ENCODE data around the gene ARHGAP10. TPM values are rescaled to one million over a fixed set of nuclear protein-coding genes. Genes with fewer than 3 reads are reported as not detected.

The ARHGAP10 gene
- total RNA-seq, 2 experiments from 2014 or later, result 0.11 TPM; not detected in 1

GRCh38 chr4:148064451-148064850 is 332.6 kb downstream of the ARHGAP10 start:
- no peaks in the 10 kb centered on the region for H3K9me2 ChIP-seq (ENCODE audit: insufficient read depth, low read length)
- no peaks in the 10 kb centered on the region for H3K36me3 ChIP-seq (ENCODE audit: insufficient read depth, low read length)
- intact Hi-C loops (cut with micrococcal nuclease; ENCODE audit: unreplicated experiment), result no loop called here
- H3K4me1 ChIP-seq (ENCODE audit: insufficient read depth, low read length, poor library complexity, severe bottlenecking), result peaks cover 10% of the 10 kb centered on the region
- BruUV-seq (replicated peaks), result no TSS peak
- DNase-seq (ENCODE audit: low spot score), result no peak
- H3K9me3 ChIP-seq (ENCODE audit: low read length), result no peaks in the 10 kb centered on the region
- no peak for TF ChIP-seq EZH2phosphoT487 (IDR thresholded peaks at IDR 0.05; ENCODE audit: borderline replicate concordance, low read depth, low read length)
- no peak for TF ChIP-seq CTCF (conservative IDR thresholded peaks at IDR 0.05; ENCODE audit: low read length)
- H3K79me2 ChIP-seq (ENCODE audit: insufficient read depth, low read depth, low read length), result no peaks in the 10 kb centered on the region
- no peak overlapping the region for H3K4me2 ChIP-seq (ENCODE audit: low read length)
- no peak overlapping the region for H3K27ac ChIP-seq (ENCODE audit: low read depth, low read length, poor library complexity, severe bottlenecking)
- no peak overlapping the region for H3K4me3 ChIP-seq (ENCODE audit: low read depth, low read length, poor library complexity, severe bottlenecking)
- ChIA-PET POLR2A (interaction anchor here (0.7 kb wide), 2 partner anchors 81 to 95 kb away, joined by 3 read pairs; no protein-coding TSS in a partner anchor), CTCF (ENCODE audit: unreplicated experiment) (no interaction called here)
- H2AFZ ChIP-seq (ENCODE audit: low read length), result no peak overlapping the region
- H4K20me1 ChIP-seq (ENCODE audit: insufficient read depth, low read length), result no peaks in the 10 kb centered on the region

- Histone ChIP-seq H3K79me2 (ENCODE audit: insufficient read depth, low read depth, low read length) (no peaks in the 10 kb centered on the region), H3K4me2 (ENCODE audit: low read length) (no peak overlapping the region), H3K4me3 (ENCODE audit: low read depth, low read length, poor library complexity, severe bottlenecking) (no peak overlapping the region), H3K36me3 (ENCODE audit: insufficient read depth, low read length) (no peaks in the 10 kb centered on the region), H3K4me1 (ENCODE audit: insufficient read depth, low read length, poor library complexity, severe bottlenecking) (peaks cover 10% of the 10 kb centered on the region), H3K9me3 (ENCODE audit: low read length) (no peaks in the 10 kb centered on the region), H2AFZ (ENCODE audit: low read length) (no peak overlapping the region), H3K9me2 (ENCODE audit: insufficient read depth, low read length) (no peaks in the 10 kb centered on the region), H4K20me1 (ENCODE audit: insufficient read depth, low read length) (no peaks in the 10 kb centered on the region), H3K27ac (ENCODE audit: low read depth, low read length, poor library complexity, severe bottlenecking) (no peak overlapping the region)
- intact Hi-C loops (cut with micrococcal nuclease; ENCODE audit: unreplicated experiment), result no loop called here
- no peak for DNase-seq (ENCODE audit: low spot score)
- TF ChIP-seq EZH2phosphoT487 (IDR thresholded peaks at IDR 0.05; ENCODE audit: borderline replicate concordance, low read depth, low read length), result no peak
- TF ChIP-seq CTCF (conservative IDR thresholded peaks at IDR 0.05; ENCODE audit: low read length), result no peak
- CTCF ChIA-PET (ENCODE audit: unreplicated experiment), result no interaction called here
- POLR2A ChIA-PET, result no interaction called here
- BruUV-seq (replicated peaks), result no TSS peak
These were observed 333.2 kb downstream of the ARHGAP10 start for GRCh38 chr4:148065075-148065474.

- TF ChIP-seq EZH2phosphoT487 (IDR thresholded peaks at IDR 0.05; ENCODE audit: borderline replicate concordance, low read depth, low read length) (no peak), CTCF (conservative IDR thresholded peaks at IDR 0.05; ENCODE audit: low read length) (no peak)
- H2AFZ ChIP-seq (ENCODE audit: low read length), result no peak overlapping the region
- intact Hi-C loops (cut with micrococcal nuclease; ENCODE audit: unreplicated experiment), result no loop called here
- no peaks in the 10 kb centered on the region for H4K20me1 ChIP-seq (ENCODE audit: insufficient read depth, low read length)
- ChIA-PET POLR2A (interaction anchor here (0.9 kb wide), 1 partner anchor 27 kb away, joined by 3 read pairs; no protein-coding TSS in a partner anchor), CTCF (ENCODE audit: unreplicated experiment) (no interaction called here)
- no peaks in the 10 kb centered on the region for H3K9me2 ChIP-seq (ENCODE audit: insufficient read depth, low read length)
- H3K4me1 ChIP-seq (ENCODE audit: insufficient read depth, low read length, poor library complexity, severe bottlenecking), result no peaks in the 10 kb centered on the region
- H3K9me3 ChIP-seq (ENCODE audit: low read length), result no peaks in the 10 kb centered on the region
- no peak overlapping the region for H3K27ac ChIP-seq (ENCODE audit: low read depth, low read length, poor library complexity, severe bottlenecking)
- H3K4me2 ChIP-seq (ENCODE audit: low read length), result no peak overlapping the region
- no peaks in the 10 kb centered on the region for H3K36me3 ChIP-seq (ENCODE audit: insufficient read depth, low read length)
- no peak for DNase-seq (ENCODE audit: low spot score)
- no TSS peak for BruUV-seq (replicated peaks)
- no peak overlapping the region for H3K4me3 ChIP-seq (ENCODE audit: low read depth, low read length, poor library complexity, severe bottlenecking)
- H3K79me2 ChIP-seq (ENCODE audit: insufficient read depth, low read depth, low read length), result no peaks in the 10 kb centered on the region
These were observed 335.5 kb downstream of the ARHGAP10 start for GRCh38 chr4:148067301-148067916.
